Right renal pelvis (tissue), 4 donors: Measurements from ENCODE around the gene PLXND1. TPM values are rescaled to one million over a fixed set of nuclear protein-coding genes. Genes with fewer than 3 reads are reported as not detected.
"Not testable (repeated sequence)": the region's sequence is repeated elsewhere in the genome, so short reads cannot be mapped to it uniquely, and the experiment has no call there.

ENCODE experiments used
- DNase-seq, 4 donors: peaks; one replicate each; pipeline ENCODE4 v3.0.0-alpha.2; 2013; ENCODE audit warnings: low read depth in 4 of 4, low spot score in 3 of 4, missing footprints in 1 of 4
- polyA plus RNA-seq, 4 donors: library from polyadenylated mRNA; unstranded; fragments of 120-200 nt; gene quantifications; one replicate each; pipeline ENCODE4 v1.2.1, GENCODE V29; 2013; ENCODE audit not compliant: insufficient read length in 4 of 4

Gene PLXND1
- polyA plus RNA-seq, 4 donors = 119 to 164 (median 138) TPM

- no peak for DNase-seq
Observed at GRCh38 chr3:129532261-129532660, 74.2 kb downstream of the PLXND1 start.

DNA sequence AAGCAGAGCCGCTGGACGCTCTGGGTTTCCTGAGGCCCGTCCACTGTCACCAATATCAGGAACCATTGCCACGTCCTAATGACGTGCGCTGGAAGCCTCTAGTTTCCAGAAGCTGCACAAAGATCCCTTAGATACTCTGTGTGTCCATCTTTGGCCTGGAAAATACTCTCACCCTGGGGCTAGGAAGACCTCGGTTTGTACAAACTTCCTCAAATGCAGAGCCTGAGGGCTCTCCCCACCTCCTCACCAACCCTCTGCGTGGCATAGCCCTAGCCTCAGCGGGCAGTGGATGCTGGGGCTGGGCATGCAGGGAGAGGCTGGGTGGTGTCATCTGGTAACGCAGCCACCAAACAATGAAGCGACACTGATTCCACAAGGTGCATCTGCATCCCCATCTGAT, 74.8 kb downstream of the PLXND1 start:
- no peak for DNase-seq

DNA sequence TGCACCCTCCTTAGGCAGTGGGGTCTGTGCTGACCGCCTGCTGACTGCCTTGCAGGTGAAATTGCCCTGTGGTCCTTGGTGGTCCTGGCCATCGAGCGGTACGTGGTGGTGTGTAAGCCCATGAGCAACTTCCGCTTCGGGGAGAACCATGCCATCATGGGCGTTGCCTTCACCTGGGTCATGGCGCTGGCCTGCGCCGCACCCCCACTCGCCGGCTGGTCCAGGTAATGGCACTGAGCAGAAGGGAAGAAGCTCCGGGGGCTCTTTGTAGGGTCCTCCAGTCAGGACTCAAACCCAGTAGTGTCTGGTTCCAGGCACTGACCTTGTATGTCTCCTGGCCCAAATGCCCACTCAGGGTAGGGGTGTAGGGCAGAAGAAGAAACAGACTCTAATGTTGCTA, 75.7 kb downstream of the PLXND1 start:
- no peak for DNase-seq

GRCh38 chr3:129530251-129530791, 76.2 kb downstream of the PLXND1 start:
- DNase-seq = peak in 1 of 4 donors; percentile 26

GRCh38 chr3:129529436-129530210, 76.9 kb downstream of the PLXND1 start:
- no peak for DNase-seq

- DNase-seq = no peak
Observed at GRCh38 chr3:129528589-129529100, 77.8 kb downstream of the PLXND1 start, which contains the start of gene RHO. Gene RHO (plus strand): TSS chr3:129528639. CDS start chr3:129528734, 95 bp downstream.

GRCh38 chr3:129527262-129527661, 79.2 kb downstream of the PLXND1 start:
- DNase-seq = no peak

GRCh38 chr3:129526121-129526900, 80.2 kb downstream of the PLXND1 start:
- no peak for DNase-seq

DNA sequence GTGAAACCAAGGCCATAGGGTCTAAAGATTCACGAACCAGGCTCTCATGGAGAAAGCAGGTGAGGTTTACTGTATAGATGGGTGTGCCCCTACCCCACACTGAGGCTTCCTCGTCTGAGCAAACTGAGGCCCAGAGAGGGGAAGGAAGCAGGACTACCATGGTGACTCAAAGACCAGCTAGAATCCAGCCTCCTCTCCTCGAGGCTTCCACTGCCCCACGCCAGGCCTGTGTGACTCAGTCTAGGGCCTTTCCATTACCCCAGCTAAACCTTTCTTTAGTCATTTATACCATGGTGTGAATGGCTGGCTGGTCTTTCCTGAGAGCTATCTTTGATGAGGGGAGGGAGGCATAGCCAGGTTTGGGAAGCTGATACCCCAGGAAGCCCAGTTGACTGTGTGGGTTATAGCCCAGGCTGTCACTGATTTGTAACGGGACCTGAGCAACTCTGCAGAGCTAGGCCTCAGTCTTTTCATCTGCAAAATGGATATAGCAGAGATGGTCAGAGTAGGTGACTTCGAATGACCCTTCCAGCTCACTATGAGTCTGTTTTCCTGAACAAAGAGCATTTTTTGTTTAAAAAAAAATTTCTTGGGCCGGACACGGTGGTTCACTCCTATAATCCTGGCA, 81.0 kb downstream of the PLXND1 start:
- no peak for DNase-seq

DNA sequence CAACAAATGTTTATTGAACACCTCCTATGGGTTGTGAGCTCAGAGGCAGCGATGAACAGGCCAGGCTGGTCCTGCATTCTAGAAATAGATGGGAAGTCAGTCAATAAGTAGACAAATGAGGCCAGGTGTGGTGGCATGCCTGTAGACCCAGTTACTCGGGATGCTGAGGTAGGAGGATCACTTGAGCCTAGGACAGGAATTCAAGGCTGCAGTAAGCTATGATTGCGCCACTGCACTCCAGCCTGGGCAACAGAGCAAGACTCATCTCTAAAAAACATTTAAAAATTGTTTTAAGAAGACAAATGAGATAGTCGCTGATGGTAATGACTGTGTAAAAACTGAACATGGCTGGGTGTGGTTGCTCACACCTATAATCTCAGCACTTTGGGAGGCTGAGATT, 82.4 kb downstream of the PLXND1 start:
- no peak for DNase-seq

GRCh38 chr3:129522953-129523352, 83.5 kb downstream of the PLXND1 start:
- no peak for DNase-seq

GRCh38 chr3:129521611-129522010, 84.9 kb downstream of the PLXND1 start:
- no peak for DNase-seq

DNA sequence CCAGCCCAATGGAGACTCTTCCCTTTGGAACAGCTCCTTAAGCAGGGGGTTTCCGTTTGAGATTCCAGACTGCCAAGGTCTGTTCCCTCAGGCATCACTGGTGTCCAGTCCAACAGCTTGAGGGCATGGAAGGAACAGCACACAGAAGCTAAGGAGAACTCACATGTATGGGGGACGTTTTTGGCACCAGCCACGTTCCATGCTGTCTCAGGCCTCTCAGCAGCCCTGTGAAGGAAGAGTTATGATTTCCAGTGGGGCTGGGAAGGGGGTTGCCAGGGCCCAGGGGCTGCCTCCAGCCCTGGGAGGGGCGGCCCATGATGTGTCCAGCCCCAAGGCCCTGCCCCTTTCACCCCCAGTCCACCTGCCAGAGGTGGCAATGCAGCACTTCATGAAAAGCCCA, 85.5 kb downstream of the PLXND1 start:
- no peak for DNase-seq

DNA sequence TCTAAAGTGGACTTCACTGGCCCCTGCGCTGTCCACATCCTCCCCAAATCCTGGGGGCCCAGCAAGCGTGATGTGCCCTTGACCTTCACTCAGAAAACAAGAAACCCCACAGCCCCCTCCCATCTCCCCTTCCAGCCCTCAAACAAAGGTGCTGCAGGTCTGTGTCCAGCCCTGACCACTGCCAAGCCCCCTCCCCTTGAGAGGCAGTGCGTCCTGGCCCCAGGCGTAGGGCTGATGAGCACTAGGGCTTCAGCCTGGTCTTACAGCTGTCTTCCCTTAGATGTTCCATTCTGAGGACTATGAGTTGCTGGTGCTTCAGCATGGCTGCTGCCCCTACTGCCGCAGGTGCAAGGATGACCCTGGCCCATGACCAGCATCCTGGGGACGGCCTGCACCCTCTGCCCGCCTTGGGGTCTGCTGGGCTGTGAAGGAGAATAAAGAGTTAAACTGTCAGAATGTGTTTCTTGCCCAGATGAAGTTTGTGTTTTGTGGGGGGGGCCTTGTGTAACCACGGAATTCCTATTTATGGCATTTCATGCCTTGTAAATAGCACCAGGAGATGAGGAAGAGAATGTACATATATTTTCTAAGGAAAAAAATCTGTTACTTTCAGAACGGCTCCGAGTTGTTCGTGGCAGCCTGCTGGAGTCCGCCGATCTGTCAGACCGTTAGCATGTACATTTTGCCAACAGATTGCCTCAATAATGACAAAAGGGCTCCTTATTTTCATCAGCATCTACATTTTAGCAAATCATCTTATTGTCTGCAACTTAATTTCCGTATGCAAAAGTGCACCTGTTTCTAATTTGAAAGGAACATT, 86.4 kb downstream of the PLXND1 start:
- DNase-seq = no peak

GRCh38 chr3:129519449-129519848, 87.0 kb downstream of the PLXND1 start:
- no peak for DNase-seq

DNA sequence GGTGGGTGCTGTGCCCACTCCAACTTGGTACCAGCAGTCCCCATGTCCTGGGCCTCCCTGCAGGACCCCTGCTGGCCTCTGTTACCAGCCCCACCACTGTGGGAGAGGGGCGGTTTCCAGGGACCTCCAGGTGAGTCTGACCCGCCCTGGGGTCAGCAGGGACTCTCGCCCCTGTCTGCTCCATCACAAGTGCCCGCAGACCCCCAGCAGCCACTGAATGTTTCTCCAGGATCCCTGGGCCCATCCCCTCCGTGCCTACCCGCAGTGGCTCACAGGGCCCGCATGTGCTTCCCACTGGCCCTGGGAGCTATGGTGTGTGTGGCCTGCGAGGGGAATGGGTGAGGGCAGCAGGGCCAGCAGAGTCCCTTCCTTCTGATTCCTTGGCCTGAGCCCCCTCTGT, 87.9 kb downstream of the PLXND1 start:
- no peak for DNase-seq

GRCh38 chr3:129518038-129518561, 88.4 kb downstream of the PLXND1 start:
- DNase-seq = no peak

GRCh38 chr3:129517516-129517915, 89.0 kb downstream of the PLXND1 start:
- DNase-seq = no peak

DNA sequence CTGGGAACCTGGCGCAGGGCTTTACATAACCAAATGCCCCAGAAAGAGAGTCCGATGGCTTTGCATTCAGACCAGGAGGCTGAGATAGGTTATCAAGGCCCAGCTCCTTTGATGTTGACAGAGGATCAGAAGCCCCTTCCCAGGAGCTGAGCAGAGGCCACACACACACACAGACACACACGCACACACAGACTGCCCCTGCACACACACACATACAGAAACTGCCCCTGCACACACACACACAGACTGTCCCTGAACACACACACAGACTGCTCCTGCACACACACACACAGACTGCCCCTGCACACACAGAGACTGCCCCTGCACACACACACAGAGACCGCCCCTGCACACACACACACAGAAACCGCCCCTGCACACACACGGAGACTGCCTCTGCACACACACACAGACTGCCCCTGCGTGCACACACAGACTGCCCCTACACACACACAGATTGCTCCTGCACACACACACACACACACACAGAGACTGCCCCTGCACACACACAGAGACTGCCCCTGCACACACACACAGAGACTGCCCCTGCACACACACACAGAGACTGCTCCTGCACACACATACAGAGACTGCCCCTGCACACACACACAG, 90.5 kb downstream of the PLXND1 start:
- not testable (repeated sequence) for DNase-seq
